Suppressor macrophage (primary cell): ENCODE measurements around the gene ZW10.
A peak's percentile ranks its signal among the peaks of the same experiment; 100 is the strongest.
"Not testable (repeated sequence)": the region's sequence is repeated elsewhere in the genome, so short reads cannot be mapped to it uniquely, and the experiment has no call there.

Source experiments
- DNase-seq, 4 experiments: peaks; one replicate each; pipeline ENCODE4 v3.0.0-alpha.2; 2020 to 2022
- total RNA-seq, 17 experiments: gene quantifications; one replicate each; lab custom pipeline; 2026; ENCODE audit warnings: mixed read lengths in 6 of 17, inconsistent platforms in 3 of 17; lab: John Stamatoyannopoulos, UW

ZW10 gene, protein sequence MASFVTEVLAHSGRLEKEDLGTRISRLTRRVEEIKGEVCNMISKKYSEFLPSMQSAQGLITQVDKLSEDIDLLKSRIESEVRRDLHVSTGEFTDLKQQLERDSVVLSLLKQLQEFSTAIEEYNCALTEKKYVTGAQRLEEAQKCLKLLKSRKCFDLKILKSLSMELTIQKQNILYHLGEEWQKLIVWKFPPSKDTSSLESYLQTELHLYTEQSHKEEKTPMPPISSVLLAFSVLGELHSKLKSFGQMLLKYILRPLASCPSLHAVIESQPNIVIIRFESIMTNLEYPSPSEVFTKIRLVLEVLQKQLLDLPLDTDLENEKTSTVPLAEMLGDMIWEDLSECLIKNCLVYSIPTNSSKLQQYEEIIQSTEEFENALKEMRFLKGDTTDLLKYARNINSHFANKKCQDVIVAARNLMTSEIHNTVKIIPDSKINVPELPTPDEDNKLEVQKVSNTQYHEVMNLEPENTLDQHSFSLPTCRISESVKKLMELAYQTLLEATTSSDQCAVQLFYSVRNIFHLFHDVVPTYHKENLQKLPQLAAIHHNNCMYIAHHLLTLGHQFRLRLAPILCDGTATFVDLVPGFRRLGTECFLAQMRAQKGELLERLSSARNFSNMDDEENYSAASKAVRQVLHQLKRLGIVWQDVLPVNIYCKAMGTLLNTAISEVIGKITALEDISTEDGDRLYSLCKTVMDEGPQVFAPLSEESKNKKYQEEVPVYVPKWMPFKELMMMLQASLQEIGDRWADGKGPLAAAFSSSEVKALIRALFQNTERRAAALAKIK
- total RNA-seq = 16.2 to 48.5 (median 32.4) reads per million in 17 experiments

DNA sequence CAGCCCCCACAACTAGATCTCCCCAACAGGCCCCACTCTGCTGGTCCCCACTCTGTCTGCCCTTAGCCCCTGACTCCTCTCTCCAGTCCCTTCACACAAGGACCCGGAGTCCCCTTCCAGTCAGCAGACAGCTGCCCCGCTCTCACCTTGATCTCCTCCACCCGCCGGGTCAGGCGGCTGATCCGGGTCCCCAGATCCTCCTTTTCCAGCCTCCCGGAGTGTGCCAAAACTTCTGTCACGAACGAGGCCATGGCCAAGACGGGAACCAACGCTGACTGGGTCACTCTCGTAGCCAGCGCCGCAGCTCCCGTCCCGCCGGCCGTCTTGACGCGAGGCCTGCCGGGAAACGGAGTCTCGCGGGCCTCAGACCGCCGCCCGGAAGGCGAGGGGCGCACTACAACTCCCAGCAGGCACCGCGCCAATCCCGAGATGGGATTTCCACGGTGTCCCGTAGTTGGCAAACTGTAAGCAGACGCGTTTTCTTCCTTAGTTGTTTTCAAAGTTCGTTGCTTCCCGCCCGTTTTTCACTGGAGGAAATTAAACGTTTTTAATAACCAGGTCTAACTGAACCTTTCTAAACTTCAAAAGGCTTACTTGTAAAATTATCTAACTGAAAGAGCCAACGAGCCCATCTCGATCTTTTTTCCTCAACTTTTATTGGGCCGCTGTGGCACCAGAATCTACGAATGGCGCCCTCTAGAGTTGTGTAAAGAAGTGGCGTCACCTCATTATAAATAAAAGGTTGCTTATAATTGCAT is at the start of gene ZW10:
Gene ZW10, minus strand, starts transcription at position 277 of the 758 bp plus-strand sequence. Its CDS starts 26 bp downstream, at position 251.
- peak; percentile 97 to 99 (median 98) for DNase-seq

DNA sequence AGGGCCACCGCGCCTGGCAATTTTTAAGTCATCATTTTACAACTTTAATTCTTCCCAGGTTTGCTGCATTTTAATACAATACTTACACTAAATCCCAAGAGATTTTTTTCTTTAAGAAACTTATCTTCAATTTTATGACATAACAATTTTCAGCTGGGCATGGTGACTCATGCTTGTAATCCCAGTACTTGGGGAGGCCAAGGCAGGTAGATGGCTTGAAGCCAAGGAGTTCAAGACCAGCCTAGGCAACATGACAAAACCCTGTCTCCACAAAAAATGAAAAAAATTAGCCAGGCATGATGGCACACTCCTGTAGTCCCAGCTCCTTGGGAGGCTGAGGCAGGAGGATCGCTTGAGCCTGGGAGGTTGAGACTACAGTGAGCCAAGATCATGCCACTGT is 44.9 kb upstream of the ZW10 start:
- no peak for DNase-seq

GRCh38 chr11:113817626-113818025 is 44.1 kb upstream of the ZW10 start:
- DNase-seq = no peak

DNA sequence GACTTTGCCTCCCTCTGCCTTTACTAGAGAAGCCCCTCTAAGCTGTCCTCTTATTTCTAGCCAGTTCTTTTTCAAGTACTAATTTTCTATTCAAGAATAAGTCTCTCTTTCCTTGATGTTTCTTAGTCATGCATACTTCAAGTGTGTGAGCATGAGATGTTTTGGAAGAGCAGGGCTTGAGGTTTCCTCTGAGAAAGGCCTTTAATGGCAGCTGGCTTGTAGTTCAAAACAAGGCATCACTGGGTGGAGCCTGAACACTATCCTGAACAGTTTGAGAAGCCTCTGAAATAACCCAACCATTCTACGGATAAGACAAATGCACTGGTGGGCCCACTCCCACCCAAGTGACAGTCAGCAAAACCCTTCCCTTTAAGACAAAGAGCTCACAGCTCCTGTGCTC is 43.7 kb upstream of the ZW10 start:
- DNase-seq = no peak

DNA sequence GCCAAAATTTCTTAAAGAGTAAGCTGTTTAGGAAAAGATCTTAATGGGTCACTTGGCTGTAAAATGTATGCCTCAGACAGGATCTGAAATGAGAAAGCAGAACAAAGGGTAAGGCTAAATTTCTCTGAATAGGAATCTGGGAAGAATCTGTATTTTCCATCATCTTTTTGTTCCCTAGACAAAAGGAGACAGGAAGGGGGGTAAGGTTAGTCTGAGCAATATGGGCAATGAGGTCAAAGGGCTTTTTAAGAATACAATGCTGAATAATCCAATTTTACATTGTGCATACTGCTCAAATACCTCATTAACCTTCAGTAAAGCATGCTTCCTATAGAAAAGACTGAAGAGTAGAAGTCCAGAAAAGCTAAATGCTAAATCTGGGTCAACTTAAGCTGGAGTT is 40.7 kb upstream of the ZW10 start:
- DNase-seq = no peak

DNA sequence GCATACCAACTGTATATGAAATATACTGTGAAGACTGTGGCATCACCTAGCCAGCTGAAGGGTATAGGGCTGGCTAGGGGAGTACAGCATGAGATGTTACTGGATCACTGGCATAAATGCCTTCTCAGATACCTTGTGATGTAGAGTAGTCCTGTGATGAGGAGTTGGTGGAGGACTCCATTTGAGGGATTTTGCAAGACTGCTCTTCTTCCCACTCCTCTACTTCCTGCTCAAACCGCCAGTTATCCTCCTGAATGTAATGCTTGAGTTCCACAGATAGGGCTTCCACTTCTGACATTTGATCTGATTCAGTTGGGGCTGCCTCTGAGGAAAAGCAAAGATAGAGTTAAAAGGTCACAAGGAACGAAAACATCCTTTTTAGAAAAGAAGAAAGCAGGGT is 35.4 kb upstream of the ZW10 start:
- DNase-seq = peak; percentile 2 to 54 (median 38)

DNA sequence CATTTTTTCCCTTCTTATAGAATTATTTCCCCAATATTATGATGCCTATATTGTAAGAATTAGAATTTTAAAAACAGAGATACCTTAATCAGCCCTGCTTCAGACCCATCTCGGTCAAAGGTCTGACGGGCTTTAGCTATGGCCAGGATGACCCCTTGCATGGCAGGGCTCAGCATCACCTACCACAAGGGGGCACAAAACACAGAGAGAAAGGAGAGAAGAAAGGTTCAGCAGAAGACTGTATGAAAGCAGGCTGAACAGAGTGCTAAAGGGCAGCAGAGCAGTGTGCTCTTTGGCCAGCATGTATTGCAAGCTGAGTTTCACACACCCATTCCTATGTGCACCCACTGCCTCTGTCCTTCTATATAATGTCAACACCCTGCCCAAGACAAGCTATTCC is 32.9 kb upstream of the ZW10 start:
- peak; percentile 9 to 31 (median 20) for DNase-seq

DNA sequence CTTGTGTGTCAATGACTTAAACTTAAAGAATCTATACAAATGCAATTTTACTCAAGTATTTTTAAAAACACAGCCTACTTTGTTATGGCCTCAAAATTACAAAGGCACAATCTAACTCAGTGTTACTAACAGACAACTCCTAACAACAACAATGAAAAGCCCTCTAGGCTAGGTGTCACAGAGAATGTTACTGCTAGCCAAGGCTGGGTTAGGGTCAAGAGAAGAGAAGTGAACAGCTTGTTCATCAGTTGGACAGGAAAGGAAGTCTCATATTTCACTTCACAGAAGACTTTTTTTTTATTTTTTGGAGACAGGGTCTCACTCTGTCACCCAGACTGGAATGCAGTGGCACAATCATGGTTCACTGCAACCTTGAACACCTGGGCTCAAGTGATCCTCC is 32.1 kb upstream of the ZW10 start:
- DNase-seq = no peak

GRCh38 chr11:113802621-113803020 is 29.1 kb upstream of the ZW10 start:
- DNase-seq = no peak

DNA sequence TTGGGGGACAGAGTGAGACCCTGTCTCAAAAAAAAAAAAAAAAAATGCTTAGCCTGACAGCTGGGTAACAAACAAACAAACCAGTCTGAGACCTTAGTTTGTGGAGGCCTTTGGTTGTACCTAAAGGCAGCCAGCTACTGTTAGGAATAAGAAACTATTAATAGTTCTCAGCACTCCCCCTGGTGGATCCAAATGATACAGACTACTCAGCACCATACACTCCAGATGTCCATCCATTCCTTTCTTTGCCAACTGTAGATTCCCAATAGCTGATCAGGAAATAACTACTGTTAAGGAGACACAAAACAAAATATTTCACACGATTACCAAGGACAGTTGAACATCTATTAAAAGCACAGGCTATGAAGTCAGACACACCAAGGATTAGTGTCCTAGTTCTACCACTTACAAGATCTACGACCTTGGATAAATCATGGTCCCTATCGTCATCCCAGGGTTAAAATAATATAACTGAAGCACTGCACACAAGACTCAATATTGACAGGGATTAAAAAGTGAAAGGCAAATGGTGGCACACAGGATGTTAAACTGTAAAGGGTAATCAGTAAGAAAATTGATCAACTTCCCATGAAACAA is 23.3 kb upstream of the ZW10 start:
- DNase-seq = peak; percentile 30 to 67 (median 46)

GRCh38 chr11:113789675-113790320 is 16.3 kb upstream of the ZW10 start:
- no peak for DNase-seq

DNA sequence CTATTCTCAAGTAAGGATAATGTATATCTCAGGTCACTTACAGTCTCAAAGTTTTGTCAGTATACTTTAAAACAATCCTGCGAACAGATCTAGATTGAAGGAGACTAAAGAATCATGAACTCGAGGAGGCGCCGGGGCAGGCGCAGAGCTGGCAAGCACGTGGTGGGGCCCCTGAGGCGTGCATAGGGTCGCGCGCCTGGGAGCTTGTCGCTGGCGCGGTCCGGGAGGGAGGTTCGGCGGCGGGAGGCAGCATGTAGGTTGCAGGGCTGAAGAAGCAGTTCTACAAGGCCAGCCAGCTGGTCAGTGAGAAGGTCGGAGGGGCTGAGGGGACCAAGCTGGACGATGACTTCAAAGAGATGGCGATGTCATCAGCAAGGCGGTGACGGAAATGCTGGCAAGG is 15.5 kb upstream of the ZW10 start:
- DNase-seq = not testable (repeated sequence)

- DNase-seq = no peak
Measured at GRCh38 chr11:113782134-113782533, 8.6 kb upstream of the ZW10 start.

- DNase-seq = no peak
Measured at GRCh38 chr11:113781682-113782081, 8.2 kb upstream of the ZW10 start.

DNA sequence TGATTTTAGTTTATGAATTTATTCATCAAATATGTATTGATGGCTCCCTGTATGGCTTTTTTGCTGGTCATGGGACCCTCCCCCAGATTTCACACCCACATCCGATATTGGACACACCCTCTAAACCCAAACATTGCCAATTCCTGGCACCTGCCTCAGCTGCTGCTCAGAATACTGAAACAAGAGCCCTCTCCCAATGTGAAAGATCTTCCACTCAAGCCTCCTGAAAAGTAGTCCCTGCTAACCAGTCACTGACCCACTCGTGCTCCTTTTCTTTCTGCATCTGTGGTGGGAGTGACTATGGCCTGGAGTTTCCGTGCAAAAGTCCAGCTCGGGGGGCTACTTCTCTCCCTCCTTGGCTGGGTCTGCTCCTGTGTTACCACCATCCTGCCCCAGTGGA is 6.0 kb upstream of the ZW10 start, which contains the start of gene CLDN25:
Gene CLDN25, plus strand, starts transcription at position 301 of the 400 bp plus-strand sequence. Its CDS starts 0 bp downstream, at position 301.
- DNase-seq = no peak

DNA sequence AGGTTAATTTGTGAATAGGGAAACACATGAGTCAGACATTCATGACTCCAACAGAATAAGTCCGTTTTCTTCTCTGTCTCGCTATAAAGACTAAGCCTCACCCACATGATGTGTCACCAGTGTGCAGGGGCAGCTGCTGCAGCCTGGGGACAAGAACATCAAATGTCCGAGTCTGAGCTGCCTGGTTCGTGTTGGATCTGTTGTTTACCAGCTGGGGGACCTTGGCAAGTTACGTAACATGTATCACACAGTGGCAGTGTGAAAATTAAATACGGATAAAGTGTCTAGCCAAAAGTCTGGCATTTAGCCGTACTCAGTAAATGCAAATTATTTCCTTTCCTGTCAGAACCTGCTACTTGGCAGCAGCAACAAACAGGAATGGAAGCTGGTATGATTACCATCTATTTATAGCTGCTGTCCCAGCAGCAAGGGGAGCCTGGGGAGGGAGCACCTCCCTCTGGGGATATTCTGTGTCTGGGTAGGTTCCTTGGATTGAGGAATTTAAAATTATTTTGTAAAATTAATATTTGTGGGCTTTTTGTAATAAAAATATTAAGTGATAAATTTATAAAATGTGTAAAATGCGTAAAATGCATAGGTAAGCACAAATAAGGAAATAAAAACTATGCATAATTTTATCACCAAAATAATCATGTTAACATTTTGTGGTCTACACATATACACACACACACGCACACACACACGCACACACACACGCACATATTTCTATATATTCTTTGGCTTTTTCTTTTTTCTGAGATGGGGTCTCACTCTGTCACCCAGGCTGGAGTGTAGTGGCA is 4.8 kb upstream of the ZW10 start:
- peak; percentile 2 to 48 (median 20) for DNase-seq

- no peak for DNase-seq
Measured at GRCh38 chr11:113774174-113774503, 647 bp upstream of the ZW10 start.

- DNase-seq = peak; percentile 5 to 33 (median 22)
Measured at GRCh38 chr11:113773092-113773415, 438 bp downstream of the ZW10 start.

DNA sequence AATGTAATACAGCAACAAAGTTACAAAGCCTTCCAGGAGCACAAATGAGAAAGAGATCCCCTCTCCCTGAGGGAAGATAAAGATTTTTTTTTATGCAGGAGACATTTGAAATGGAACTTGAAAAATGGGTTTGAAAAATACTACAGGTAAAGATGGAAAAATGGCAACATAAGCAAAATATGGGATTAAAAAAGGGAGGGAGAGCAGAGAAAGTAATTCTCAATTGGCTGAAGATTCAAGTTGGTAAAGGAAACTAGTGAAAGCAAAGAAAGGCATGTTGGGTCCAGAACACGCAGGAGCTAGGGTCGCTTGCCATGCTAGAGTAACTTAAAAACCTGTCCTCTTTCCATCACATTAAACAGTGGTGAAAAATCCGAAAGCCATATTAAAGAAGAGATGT is 1.5 kb downstream of the ZW10 start:
- DNase-seq = no peak

DNA sequence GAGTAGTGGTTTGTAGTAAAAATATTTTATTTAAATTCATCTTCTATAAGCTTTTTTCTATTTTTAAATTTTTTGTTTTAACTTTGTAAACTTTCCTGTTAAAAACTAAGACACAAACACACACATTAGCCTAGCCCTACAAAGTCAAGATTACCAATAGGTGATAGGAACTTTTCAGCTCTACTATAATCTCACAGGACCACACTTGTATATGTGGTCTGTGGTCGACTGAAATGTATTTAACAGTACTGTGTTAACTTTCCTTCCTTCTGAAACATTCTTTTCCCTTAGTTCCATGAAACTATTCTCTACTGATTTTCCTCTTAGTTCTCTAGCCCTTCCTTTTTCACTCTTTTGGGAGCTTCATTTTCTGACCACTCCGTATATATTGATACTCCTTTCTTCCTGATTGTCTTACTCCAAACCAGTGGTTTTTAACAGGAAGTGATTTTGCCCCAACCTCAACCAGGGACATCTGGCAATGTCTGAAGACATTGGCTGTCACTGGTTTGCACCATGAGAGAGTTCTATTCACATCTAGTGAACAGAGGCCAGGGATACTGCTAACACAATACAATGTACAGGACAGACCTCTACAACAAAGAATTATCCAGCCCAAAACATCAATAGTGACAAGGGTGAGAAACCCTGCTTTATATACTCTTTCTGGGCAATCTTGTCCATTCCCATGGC is 8.8 kb downstream of the ZW10 start:
- DNase-seq = no peak

DNA sequence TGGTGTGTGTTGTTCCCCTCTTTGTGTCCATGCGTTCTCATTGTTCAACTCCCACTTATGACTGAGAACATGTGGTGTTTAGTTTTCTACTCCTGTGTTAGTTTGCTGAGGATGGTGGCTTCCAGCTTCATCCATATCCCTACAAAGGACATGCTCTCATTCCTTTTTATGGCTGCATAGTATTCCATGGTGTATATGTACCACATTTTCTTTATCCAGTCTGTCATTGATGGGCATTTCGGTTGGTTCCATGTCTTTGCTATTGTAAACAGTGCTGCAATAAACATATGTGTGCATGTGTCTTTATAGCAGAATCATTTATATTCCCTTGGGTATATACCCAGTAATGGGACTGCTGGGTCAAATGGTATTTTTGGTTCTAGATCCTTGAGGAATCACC is 10.5 kb downstream of the ZW10 start:
- DNase-seq = not testable (repeated sequence)
